GM18511 (cell line): Measurements from ENCODE around the gene FBXO3.

Experiments
- ATAC-seq: cut with Tn5 transposase; IDR thresholded peaks from one replicate; pipeline ENCODE4 v1.9.1; 2021; ENCODE audit warnings: mild to moderate bottlenecking, moderate library complexity; ENCODE audit not compliant: unreplicated experiment

The FBXO3 gene

GRCh38 chr11:33703234-33703633, 71.1 kb downstream of the FBXO3 start:
- no peak for ATAC-seq

- ATAC-seq = no peak
These were observed 72.8 kb downstream of the FBXO3 start for GRCh38 chr11:33701302-33702230.

- ATAC-seq = peak; percentile 86
These were observed 73.6 kb downstream of the FBXO3 start, which contains the start of gene C11orf91 for GRCh38 chr11:33700502-33701271. C11orf91 (minus strand) TSS chr11:33700826; CDS start chr11:33700740, 86 bp downstream.

GRCh38 chr11:33700063-33700501, 74.2 kb downstream of the FBXO3 start:
- ATAC-seq = no peak

- ATAC-seq = no peak
These were observed 74.7 kb downstream of the FBXO3 start for GRCh38 chr11:33699515-33700062.

GRCh38 chr11:33698921-33699320, 75.4 kb downstream of the FBXO3 start:
- no peak for ATAC-seq

GRCh38 chr11:33697997-33698396, 76.3 kb downstream of the FBXO3 start:
- no peak for ATAC-seq

GRCh38 chr11:33696931-33697638, 77.2 kb downstream of the FBXO3 start:
- ATAC-seq = no peak

GRCh38 chr11:33696411-33696810, 77.9 kb downstream of the FBXO3 start:
- no peak for ATAC-seq

- no peak for ATAC-seq
These were observed 79.2 kb downstream of the FBXO3 start for GRCh38 chr11:33695051-33695566.

- no peak for ATAC-seq
These were observed 79.8 kb downstream of the FBXO3 start for GRCh38 chr11:33694346-33695050.

GRCh38 chr11:33692541-33692940, 81.8 kb downstream of the FBXO3 start:
- no peak for ATAC-seq

GRCh38 chr11:33692013-33692504, 82.3 kb downstream of the FBXO3 start:
- ATAC-seq = no peak

GRCh38 chr11:33691066-33691864, 83.1 kb downstream of the FBXO3 start:
- ATAC-seq = no peak
